ENCODE results near the gene CACNA1D. TPM values are rescaled to one million over a fixed set of nuclear protein-coding genes. Genes with fewer than 3 reads are reported as not detected.

CACNA1D gene
- total RNA-seq, 4 donors from 2014 or later = 0.75 to 2.5 (median 1.2) TPM

- Histone ChIP-seq H3K27ac (replicated peaks in 1 of 4) (no peak overlapping the region), H3K9me3 (no peaks in the 10 kb centered on the region), H3K27me3 (peaks cover 0 to 9% (median 0%) of the 10 kb centered on the region in 4 donors), H3K4me3 (no peak overlapping the region), H3K36me3 (no peaks in the 10 kb centered on the region), H3K4me1 (no peaks in the 10 kb centered on the region)
- TF ChIP-seq CTCF (IDR thresholded peaks at IDR 0.05) = no peak
- no peak for TF ChIP-seq POLR2AphosphoS5 (IDR thresholded peaks at IDR 0.05)
- no peak for TF ChIP-seq POLR2A (IDR thresholded peaks at IDR 0.05; ENCODE audit: low read depth)
- TF ChIP-seq EP300 (IDR thresholded peaks at IDR 0.05) = no peak
- intact Hi-C loops (cut with DNase I) = no loop called here
- no peak for DNase-seq (ENCODE audit: extremely low spot score)
- 76% methylated on average over 2 of the region's 2 CpGs for WGBS
Observed at GRCh38 chr3:53483821-53484220, 10.6 kb upstream of the CACNA1D start.

GRCh38 chr3:53484984-53485383 is 9.4 kb upstream of the CACNA1D start:
- Histone ChIP-seq H3K4me1 (no peaks in the 10 kb centered on the region), H3K27me3 (peaks cover 0 to 3% (median 0%) of the 10 kb centered on the region in 4 donors), H3K9me3 (no peaks in the 10 kb centered on the region), H3K27ac (replicated peaks in 1 of 4) (no peak overlapping the region), H3K4me3 (no peak overlapping the region), H3K36me3 (no peaks in the 10 kb centered on the region)
- WGBS = 50% methylated on average over 1 of the region's 1 CpG
- TF ChIP-seq CTCF (IDR thresholded peaks at IDR 0.05) = no peak
- no peak for DNase-seq (ENCODE audit: extremely low spot score)
- intact Hi-C loops (cut with DNase I) = no loop called here

GRCh38 chr3:53485675-53486403 is 8.6 kb upstream of the CACNA1D start:
- Histone ChIP-seq H3K36me3 (no peaks in the 10 kb centered on the region), H3K27me3 (peaks cover 0 to 3% (median 0%) of the 10 kb centered on the region in 4 donors), H3K27ac (replicated peaks in 1 of 4) (no peak overlapping the region), H3K9me3 (no peaks in the 10 kb centered on the region), H3K4me1 (no peaks in the 10 kb centered on the region), H3K4me3 (no peak overlapping the region)
- DNase-seq (ENCODE audit: extremely low spot score) = peak; percentile 4
- WGBS = 64% methylated on average over 3 of the region's 3 CpGs
- no peak for TF ChIP-seq POLR2A (IDR thresholded peaks at IDR 0.05; ENCODE audit: low read depth)
- no peak for TF ChIP-seq POLR2AphosphoS5 (IDR thresholded peaks at IDR 0.05)
- no peak for TF ChIP-seq CTCF (IDR thresholded peaks at IDR 0.05)
- no peak for TF ChIP-seq EP300 (IDR thresholded peaks at IDR 0.05)
- intact Hi-C loops (cut with DNase I) = no loop called here

- Histone ChIP-seq H3K27me3 (peaks cover 0 to 3% (median 0%) of the 10 kb centered on the region in 4 donors), H3K4me3 (no peak overlapping the region), H3K36me3 (no peaks in the 10 kb centered on the region), H3K4me1 (no peaks in the 10 kb centered on the region), H3K27ac (replicated peaks in 1 of 4) (no peak overlapping the region), H3K9me3 (no peaks in the 10 kb centered on the region)
- DNase-seq (ENCODE audit: extremely low spot score) = peak; percentile 55
- whole genome bisulfite sequencing = 86% methylated on average over 6 of the region's 6 CpGs
- intact Hi-C loops (cut with DNase I) = no loop called here
- TF ChIP-seq POLR2AphosphoS5 (IDR thresholded peaks at IDR 0.05) (no peak), POLR2A (IDR thresholded peaks at IDR 0.05; ENCODE audit: low read depth) (no peak), EP300 (IDR thresholded peaks at IDR 0.05) (no peak), CTCF (IDR thresholded peaks at IDR 0.05) (no peak)
Observed at GRCh38 chr3:53486961-53487654, 7.3 kb upstream of the CACNA1D start.

Data from esophagus muscularis mucosa (tissue), 4 donors.